IPS-18a (cell line): ENCODE data around the gene CCR2.

ENCODE experiments used
- H3K27ac ChIP-seq: one replicate; pipeline ENCODE4 v1.5.1; 2013; ENCODE audit warnings: low read length
- H3K27me3 ChIP-seq: one replicate; pipeline ENCODE4 v1.6.1; 2013; ENCODE audit warnings: mild to moderate bottlenecking, low read length; ENCODE audit not compliant: control insufficient read depth, insufficient read depth
- H3K36me3 ChIP-seq: one replicate; pipeline ENCODE4 v1.6.1; 2013; ENCODE audit warnings: low read depth, low read length; ENCODE audit not compliant: control insufficient read depth
- H3K4me1 ChIP-seq: one replicate; pipeline ENCODE4 v1.6.1; 2013; ENCODE audit warnings: low read depth, low read length; ENCODE audit not compliant: control insufficient read depth
- H3K4me3 ChIP-seq: one replicate; pipeline ENCODE4 v1.5.1; 2013; ENCODE audit warnings: low read length
- H3K9ac ChIP-seq: one replicate; pipeline ENCODE4 v1.6.1; 2013; ENCODE audit warnings: mild to moderate bottlenecking, low read length, moderate library complexity
- H3K9me3 ChIP-seq: one replicate; pipeline ENCODE4 v1.6.1; 2013; ENCODE audit warnings: low read depth, low read length; ENCODE audit not compliant: control insufficient read depth

CCR2 gene

GRCh38 chr3:46409739-46410489 is 56.0 kb downstream of the CCR2 start:
- no peaks in the 10 kb centered on the region for H3K27me3 ChIP-seq
- no peaks in the 10 kb centered on the region for H3K36me3 ChIP-seq
- no peak overlapping the region for H3K4me3 ChIP-seq
- H3K4me1 ChIP-seq = no peaks in the 10 kb centered on the region
- H3K9ac ChIP-seq = no peak overlapping the region
- no peaks in the 10 kb centered on the region for H3K9me3 ChIP-seq
- no peak overlapping the region for H3K27ac ChIP-seq
